Psoas muscle (tissue), 8 donors: ENCODE data around the gene GJA9. TPM values are rescaled to one million over a fixed set of nuclear protein-coding genes. Genes with fewer than 3 reads are reported as not detected.

Experiments
- ATAC-seq, 4 donors: fragments of 200-7000 bp; cut with Tn5 transposase; one replicate each; pipeline ENCODE4 v1.9.1; 2020; ENCODE audit warnings: moderate library complexity in 3 of 4, mild to moderate bottlenecking in 2 of 4
- DNase-seq, 2 donors: peaks; one replicate each; pipeline ENCODE4 v3.0.0-alpha.2; 2020
- H3K27ac ChIP-seq: fragments of 200-600 bp; one replicate; pipeline ENCODE4 v1.8.0; 2022
- H3K27me3 ChIP-seq, 3 donors: fragments of 200-600 bp in 1 of 3; one replicate each; pipeline versions ENCODE4 v1.6.1 to v1.8.0; 2013 to 2022; ENCODE audit warnings: low read length in 2 of 3, mild to moderate bottlenecking in 2 of 3, moderate library complexity in 1 of 3; ENCODE audit not compliant: insufficient read depth in 3 of 3
- H3K36me3 ChIP-seq, 2 donors: fragments of 200-600 bp in 1 of 2; one replicate each; pipeline versions ENCODE4 v1.6.1 to v1.8.0; 2013 to 2022; ENCODE audit warnings: low read depth in 1 of 2, mild to moderate bottlenecking in 1 of 2, moderate library complexity in 1 of 2; ENCODE audit not compliant: insufficient read depth in 1 of 2
- H3K4me1 ChIP-seq: fragments of 200-600 bp; one replicate; pipeline ENCODE4 v1.8.0; 2022
- H3K4me3 ChIP-seq: fragments of 200-600 bp; one replicate; pipeline ENCODE4 v1.8.0; 2022; ENCODE audit warnings: mild to moderate bottlenecking
- H3K9me3 ChIP-seq: fragments of 200-600 bp; one replicate; pipeline ENCODE4 v1.8.0; 2022
- CTCF ChIP-seq: fragments of 200-600 bp; IDR thresholded peaks from one replicate; pipeline ENCODE4 v1.8.0; 2022; ENCODE audit warnings: antibody characterized with exemption
- WGBS, 3 donors: extraction: QIAGEN DNeasy Blood & Tissue Kit; methylation state at CpG; one replicate each; pipeline versions ENCODE4 v1.1.6 to v1.1.7; 2013; 5-methylcytosine and 5-hydroxymethylcytosine counted together
- intact Hi-C, 2 donors: fragments of 100-400 bp; cut with DNase I; formaldehyde crosslinking; loops; one replicate each; pipeline versions ENCODE4 v1.11.0 to v1.14.2; 2022
- polyA plus RNA-seq, 3 donors: library from polyadenylated mRNA; stranded (reverse); fragments of 200-250 nt; gene quantifications; one replicate each; pipeline ENCODE4 v1.2.3, GENCODE V29; 2013
- total RNA-seq, 4 donors: library from RNA; stranded (reverse); fragmentation: NEBNext Ultra II Directional in 2 of 4; extraction: Animal tissue kit (Norgen Biotek cat#: 25700) in 2 of 4; gene quantifications; one replicate each; pipeline versions ENCODE4 v1.2.1 to v1.2.4, GENCODE V29; 2021 to 2023
- donor health status: healthy with polysubstance abuse.
- donor health status: DM: no; HTN: no; CAD: no; lungs with moderate emphysema.
- donor health status: Bipolar disorder and iron deficiency.
- donor health status: healthy.
- donor health status: DM: yes; HTN: yes; CAD: no.
- donor health status: DM: no; HTN: no; CAD: no.
- donor health status: DM: no; HTN: no; CAD: no.
- donor health status: DM: yes; HTN: yes; CAD: no.

GJA9 gene
- total and polyA plus RNA-seq, 7 donors, result not detected

- peak in 2 of 4 donors; percentile 14 to 52 for ATAC-seq
These were observed 8.9 kb downstream of the GJA9 start for GRCh38 chr1:38872401-38873026.

GRCh38 chr1:38870996-38871395, 10.4 kb downstream of the GJA9 start:
- ATAC-seq, result no peak
- no peak for DNase-seq
- Histone ChIP-seq H3K36me3 (peaks cover 0 to 18% of the 10 kb centered on the region in 2 donors), H3K9me3 (no peaks in the 10 kb centered on the region), H3K4me3 (no peak overlapping the region), H3K27ac (no peak overlapping the region), H3K27me3 (no peaks in the 10 kb centered on the region), H3K4me1 (peaks cover 9% of the 10 kb centered on the region)
- 92 to 97% (median 94%) methylated on average over 8 of the region's 8 CpGs for WGBS, 3 donors
- TF ChIP-seq CTCF, result no peak
- intact Hi-C loops, result loop anchor here (5.0 to 10.0 kb wide), 3 partner anchors 121 to 221 kb away; partner anchors contain the start of genes AKIRIN1 (in 1 of the 2) and NDUFS5 (in 1 of the 2)

More at GRCh38 chr1:38872401-38873026, 8.9 kb downstream of the GJA9 start:
- intact Hi-C loops, result loop anchor here (5.0 to 10.0 kb wide), 3 partner anchors 120 to 220 kb away; partner anchors contain the start of genes AKIRIN1 (in 1 of the 2) and NDUFS5 (in 1 of the 2)
- no peak for TF ChIP-seq CTCF
- 3 to 5% (median 4%) methylated on average over 18 to 25 of the region's 25 CpGs for WGBS, 3 donors
- Histone ChIP-seq H3K4me1 (peaks cover 9% of the 10 kb centered on the region), H3K27ac (peak overlapping the region; percentile 77), H3K4me3 (peak overlapping the region; percentile 78), H3K9me3 (no peaks in the 10 kb centered on the region), H3K36me3 (peaks cover 0 to 7% of the 10 kb centered on the region in 2 donors), H3K27me3 (no peaks in the 10 kb centered on the region)
- peak in 1 of 2 donors; percentile 23 for DNase-seq

- 82 to 90% (median 90%) methylated on average over 8 of the region's 8 CpGs for WGBS, 3 donors
- H3K36me3 ChIP-seq, result peaks cover 0 to 37% of the 10 kb centered on the region in 2 donors
- ATAC-seq (no peak), DNase-seq (no peak)
- H3K9me3 ChIP-seq, result no peaks in the 10 kb centered on the region
- H3K27ac ChIP-seq, result no peak overlapping the region
- peaks cover 31% of the 10 kb centered on the region for H3K4me1 ChIP-seq
- no peak overlapping the region for H3K4me3 ChIP-seq
- no peak for TF ChIP-seq CTCF
- intact Hi-C loops, result no loop called here
- no peaks in the 10 kb centered on the region for H3K27me3 ChIP-seq
These were observed 14.2 kb downstream of the GJA9 start for GRCh38 chr1:38867208-38867607.

- no peak for DNase-seq
- TF ChIP-seq CTCF, result no peak
- ATAC-seq, result no peak
- no peak overlapping the region for H3K27ac ChIP-seq
- 69 to 88% (median 75%) methylated on average over 4 of the region's 4 CpGs for WGBS, 3 donors
- H3K36me3 ChIP-seq, result peaks cover 0 to 32% of the 10 kb centered on the region in 2 donors
- H3K27me3 ChIP-seq, result no peaks in the 10 kb centered on the region
- H3K9me3 ChIP-seq, result no peaks in the 10 kb centered on the region
- intact Hi-C loops, result no loop called here
- no peak overlapping the region for H3K4me3 ChIP-seq
- H3K4me1 ChIP-seq, result peaks cover 34% of the 10 kb centered on the region
These were observed 16.2 kb downstream of the GJA9 start for GRCh38 chr1:38865112-38865715.
